SU-DHL-6 (cell line): ENCODE results near the gene DNM2.

Experiments
- EZH2phosphoT487 ChIP-seq: fragments of 200-600 bp; sonication (generic), shearing (Covaris generic); conservative IDR thresholded peaks from 2 replicates; pipeline ENCODE4 v1.6.1; 2018; ENCODE audit warnings: mild to moderate bottlenecking, antibody characterized with exemption, low read length, moderate library complexity, mixed read lengths
- TF ChIP-seq, protein P1 (sequence below): fragments of 200-600 bp; sonication (generic); IDR thresholded peaks from one replicate; pipeline ENCODE4 v1.5.1; 2017; ENCODE audit warnings: antibody characterized with exemption, mild to moderate bottlenecking, low read length, moderate library complexity; ENCODE audit not compliant: insufficient read depth, poor library complexity, severe bottlenecking

GRCh38 chr19:10852941-10853340 lies 135.1 kb downstream of the DNM2 start:
- TF ChIP-seq, protein P1, sequence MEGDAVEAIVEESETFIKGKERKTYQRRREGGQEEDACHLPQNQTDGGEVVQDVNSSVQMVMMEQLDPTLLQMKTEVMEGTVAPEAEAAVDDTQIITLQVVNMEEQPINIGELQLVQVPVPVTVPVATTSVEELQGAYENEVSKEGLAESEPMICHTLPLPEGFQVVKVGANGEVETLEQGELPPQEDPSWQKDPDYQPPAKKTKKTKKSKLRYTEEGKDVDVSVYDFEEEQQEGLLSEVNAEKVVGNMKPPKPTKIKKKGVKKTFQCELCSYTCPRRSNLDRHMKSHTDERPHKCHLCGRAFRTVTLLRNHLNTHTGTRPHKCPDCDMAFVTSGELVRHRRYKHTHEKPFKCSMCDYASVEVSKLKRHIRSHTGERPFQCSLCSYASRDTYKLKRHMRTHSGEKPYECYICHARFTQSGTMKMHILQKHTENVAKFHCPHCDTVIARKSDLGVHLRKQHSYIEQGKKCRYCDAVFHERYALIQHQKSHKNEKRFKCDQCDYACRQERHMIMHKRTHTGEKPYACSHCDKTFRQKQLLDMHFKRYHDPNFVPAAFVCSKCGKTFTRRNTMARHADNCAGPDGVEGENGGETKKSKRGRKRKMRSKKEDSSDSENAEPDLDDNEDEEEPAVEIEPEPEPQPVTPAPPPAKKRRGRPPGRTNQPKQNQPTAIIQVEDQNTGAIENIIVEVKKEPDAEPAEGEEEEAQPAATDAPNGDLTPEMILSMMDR, result no peak
- no peak for TF ChIP-seq EZH2phosphoT487
